Fibroblast of lung (primary cell): ENCODE results near the gene SPHK1. TPM values are rescaled to one million over a fixed set of nuclear protein-coding genes. Genes with fewer than 3 reads are reported as not detected.

ENCODE experiments used
- DNase-seq, 2 donors: peaks; one replicate each; pipeline versions ENCODE4 v3.0.0 to v3.0.0-alpha.2; 2010; ENCODE audit warnings: low read depth in 2 of 2
- H2AFZ ChIP-seq: 2 replicates; pipeline ENCODE4 v1.5.1; 2012; ENCODE audit warnings: low read length, control low read depth, inconsistent platforms
- H3K27ac ChIP-seq: 2 replicates; pipeline ENCODE4 v1.5.1; 2011; ENCODE audit warnings: low read length, control low read depth; ENCODE audit not compliant: insufficient read depth
- H3K27me3 ChIP-seq: 2 replicates; pipeline ENCODE4 v1.5.1; 2011; ENCODE audit warnings: mild to moderate bottlenecking, low read length; ENCODE audit not compliant: control insufficient read depth, insufficient read depth
- H3K36me3 ChIP-seq: 2 replicates; pipeline ENCODE4 v1.5.1; 2011; ENCODE audit warnings: low read length; ENCODE audit not compliant: control insufficient read depth, insufficient read depth
- H3K4me1 ChIP-seq: 2 replicates; pipeline ENCODE4 v1.5.1; 2011; ENCODE audit warnings: low read length; ENCODE audit not compliant: control insufficient read depth, insufficient read depth; ENCODE audit errors: extremely low read depth
- H3K4me2 ChIP-seq: 2 replicates; pipeline ENCODE4 v1.5.1; 2011; ENCODE audit warnings: low read length, control low read depth; ENCODE audit not compliant: insufficient read depth; ENCODE audit errors: extremely low read depth
- H3K4me3 ChIP-seq, 4 experiments: fragments of 200-600 bp in 1 of 4; sonication (generic) in 1 of 4; replicated peaks in 1 of 4; 2 replicates each; pipeline ENCODE4 v1.5.1; 2011 to 2016; ENCODE audit warnings: low read length in 4 of 4, low read depth in 3 of 4, mild to moderate bottlenecking in 3 of 4, control low read depth in 2 of 4, inconsistent platforms in 1 of 4, mixed read lengths in 1 of 4; ENCODE audit not compliant: insufficient read depth in 1 of 4; ENCODE audit errors: control extremely low read depth in 1 of 4
- H3K79me2 ChIP-seq: 2 replicates; pipeline ENCODE4 v1.5.1; 2012; ENCODE audit warnings: mild to moderate bottlenecking, low read length, inconsistent platforms; ENCODE audit not compliant: control insufficient read depth, insufficient read depth
- H3K9ac ChIP-seq: 2 replicates; pipeline ENCODE4 v1.5.1; 2011; ENCODE audit warnings: mild to moderate bottlenecking, low read length, control low read depth; ENCODE audit not compliant: insufficient read depth
- H3K9me3 ChIP-seq: 2 replicates; pipeline ENCODE4 v1.5.1; 2012; ENCODE audit warnings: low read depth, low read length; ENCODE audit not compliant: control insufficient read depth, insufficient read depth
- H4K20me1 ChIP-seq: 2 replicates; pipeline ENCODE4 v1.5.1; 2011; ENCODE audit warnings: low read length; ENCODE audit not compliant: control insufficient read depth, insufficient read depth; ENCODE audit errors: extremely low read depth
- CTCF ChIP-seq, 2 donors: IDR thresholded peaks in 1 of 2; conservative IDR thresholded peaks in 1 of 2; 1 replicate in 1 of 2; 2 replicates in 1 of 2; pipeline ENCODE4 v1.5.1; 2011 to 2012; ENCODE audit warnings: low read length in 2 of 2, control low read depth in 1 of 2, inconsistent platforms in 1 of 2, low read depth in 1 of 2, mild to moderate bottlenecking in 1 of 2
- EZH2 ChIP-seq: IDR thresholded peaks from 2 replicates; pipeline ENCODE4 v1.5.1; 2012; ENCODE audit warnings: low read length, control low read depth, mild to moderate bottlenecking; ENCODE audit errors: missing control alignments
- polyA plus RNA-seq, 2 donors: library from polyadenylated mRNA; depleted of rRNA in 1 of 2; stranded (reverse) in 1 of 2; unstranded in 1 of 2; fragments of >200 nt; gene quantifications; 2 replicates each; pipeline ENCODE4 v1.2.1, GENCODE V29; 2011 to 2012; ENCODE audit warnings: missing spikeins in 1 of 2
- total RNA-seq: library from RNA; depleted of rRNA; stranded (reverse); fragments of >200 nt; gene quantifications from 2 replicates; pipeline ENCODE4 v1.2.1, GENCODE V29; 2014

Gene SPHK1
- total and polyA plus RNA-seq, 2 donors (not counting 1 experiment from before 2014, with no cell fraction given) = 5.0 to 9.4 TPM

- no peaks in the 10 kb centered on the region for H4K20me1 ChIP-seq
Measured at GRCh38 chr17:76405967-76406647, 21.7 kb downstream of the SPHK1 start.

GRCh38 chr17:76407509-76407908, 23.1 kb downstream of the SPHK1 start:
- H3K9me3 ChIP-seq = no peaks in the 10 kb centered on the region
- peaks cover 1% of the 10 kb centered on the region for H3K79me2 ChIP-seq
- H3K4me1 ChIP-seq = no peaks in the 10 kb centered on the region
- no peak overlapping the region for H3K9ac ChIP-seq
- H4K20me1 ChIP-seq = no peaks in the 10 kb centered on the region
- TF ChIP-seq CTCF (conservative IDR thresholded peaks at IDR 0.05 in 1 of 2, IDR thresholded peaks at IDR 0.05 in 1 of 2; ENCODE audit: low read depth in 1 of 2, low read length in 2 of 2) (no peak), EZH2 (no peak)
- H3K4me3 ChIP-seq = no peak overlapping the region
- no peak overlapping the region for H2AFZ ChIP-seq
- no peak for DNase-seq
- no peak overlapping the region for H3K4me2 ChIP-seq
- no peak overlapping the region for H3K27ac ChIP-seq
- H3K36me3 ChIP-seq = peaks cover 6% of the 10 kb centered on the region
- H3K27me3 ChIP-seq = no peaks in the 10 kb centered on the region

More at GRCh38 chr17:76405967-76406647, 21.7 kb downstream of the SPHK1 start:
- H3K4me2 ChIP-seq = no peak overlapping the region
- H3K9me3 ChIP-seq = no peaks in the 10 kb centered on the region
- H3K36me3 ChIP-seq = peaks cover 13% of the 10 kb centered on the region
- no peaks in the 10 kb centered on the region for H3K27me3 ChIP-seq
- TF ChIP-seq CTCF (conservative IDR thresholded peaks at IDR 0.05 in 1 of 2, IDR thresholded peaks at IDR 0.05 in 1 of 2; ENCODE audit: low read depth in 1 of 2, low read length in 2 of 2) (no peak), EZH2 (no peak)
- peak in 1 of 2 donors; percentile 19 for DNase-seq
- no peak overlapping the region for H3K27ac ChIP-seq
- H3K4me1 ChIP-seq = no peaks in the 10 kb centered on the region
- peaks cover 1% of the 10 kb centered on the region for H3K79me2 ChIP-seq
- no peak overlapping the region for H2AFZ ChIP-seq
- H3K4me3 ChIP-seq = no peak overlapping the region
- no peak overlapping the region for H3K9ac ChIP-seq

GRCh38 chr17:76408037-76408849, 23.8 kb downstream of the SPHK1 start:
- H2AFZ ChIP-seq = no peak overlapping the region
- DNase-seq = peak in 1 of 2 donors; percentile 39
- no peak overlapping the region for H3K4me2 ChIP-seq
- H3K36me3 ChIP-seq = peaks cover 4% of the 10 kb centered on the region
- no peak overlapping the region for H3K4me3 ChIP-seq
- H3K27me3 ChIP-seq = no peaks in the 10 kb centered on the region
- TF ChIP-seq CTCF (conservative IDR thresholded peaks at IDR 0.05 in 1 of 2, IDR thresholded peaks at IDR 0.05 in 1 of 2; ENCODE audit: low read depth in 1 of 2, low read length in 2 of 2) = peak; percentile 60 to 77
- TF ChIP-seq EZH2 = no peak
- H3K4me1 ChIP-seq = no peaks in the 10 kb centered on the region
- H3K27ac ChIP-seq = no peak overlapping the region
- H3K79me2 ChIP-seq = peaks cover 1% of the 10 kb centered on the region
- no peak overlapping the region for H3K9ac ChIP-seq
- no peaks in the 10 kb centered on the region for H3K9me3 ChIP-seq
- no peaks in the 10 kb centered on the region for H4K20me1 ChIP-seq
